WTC11 (cell line): ENCODE measurements around the gene GRIN2A.

Experiments
- ATF3 ChIP-seq: sonication (generic); formaldehyde crosslinking; conservative IDR thresholded peaks from 2 replicates; pipeline ENCODE4 v1.8.1; 2022; ENCODE audit warnings: mild to moderate bottlenecking, missing genetic modification reagents
- CBFB ChIP-seq: sonication (generic); formaldehyde crosslinking; IDR thresholded peaks from 2 replicates; pipeline ENCODE4 v1.8.1; 2022; ENCODE audit warnings: mild to moderate bottlenecking, low read depth, missing genetic modification reagents
- CTCF ChIP-seq: fragments of 200-600 bp; IDR thresholded peaks from 2 replicates; pipeline ENCODE4 v1.8.0; 2022; ENCODE audit warnings: antibody characterized with exemption
- ELF4 ChIP-seq: sonication (generic); formaldehyde crosslinking; IDR thresholded peaks from 2 replicates; pipeline ENCODE4 v1.8.1; 2022; ENCODE audit warnings: low read depth, mild to moderate bottlenecking, moderate library complexity, missing genetic modification reagents
- IRF1 ChIP-seq: sonication (generic); formaldehyde crosslinking; IDR thresholded peaks from 2 replicates; pipeline ENCODE4 v1.8.0; 2023; ENCODE audit warnings: missing genetic modification reagents
- MAX ChIP-seq: sonication (generic); formaldehyde crosslinking; IDR thresholded peaks from 2 replicates; pipeline ENCODE4 v1.8.0; 2022; ENCODE audit warnings: mild to moderate bottlenecking, missing genetic modification reagents
- OVOL2 ChIP-seq: fragments of 250-450 bp; sonication (Bioruptor Pico); IDR thresholded peaks from 2 replicates; pipeline ENCODE4 v1.9.0; 2021; ENCODE audit warnings: mild to moderate bottlenecking, borderline replicate concordance
- PREB ChIP-seq: sonication (generic); formaldehyde crosslinking; IDR thresholded peaks from 2 replicates; pipeline ENCODE4 v1.8.1; 2022; ENCODE audit warnings: mild to moderate bottlenecking, missing genetic modification reagents, moderate library complexity, borderline replicate concordance
- TEAD4 ChIP-seq: sonication (generic); formaldehyde crosslinking; IDR thresholded peaks from 2 replicates; pipeline ENCODE4 v1.8.0; 2022; ENCODE audit warnings: mild to moderate bottlenecking, missing genetic modification reagents
- USF1 ChIP-seq: sonication (generic); formaldehyde crosslinking; IDR thresholded peaks from 2 replicates; pipeline ENCODE4 v1.8.0; 2022; ENCODE audit warnings: mild to moderate bottlenecking, missing genetic modification reagents
- ZBTB43 ChIP-seq: sonication (generic); formaldehyde crosslinking; IDR thresholded peaks from 2 replicates; pipeline ENCODE4 v1.8.1; 2023; ENCODE audit warnings: mild to moderate bottlenecking, missing genetic modification reagents
- ZMAT4 ChIP-seq: fragments of 250-450 bp; sonication (Bioruptor Pico); IDR thresholded peaks from 2 replicates; pipeline ENCODE4 v1.9.0; 2021; ENCODE audit warnings: mild to moderate bottlenecking
- ZNF416 ChIP-seq: fragments of 250-450 bp; sonication (Bioruptor Pico); IDR thresholded peaks from 2 replicates; pipeline ENCODE4 v1.9.0; 2021; ENCODE audit warnings: mild to moderate bottlenecking, inconsistent platforms

GRCh38 chr16:9736547-9736946, 445.7 kb downstream of the GRIN2A start:
- TF ChIP-seq OVOL2 (no peak), CTCF (no peak), ZNF416 (no peak), ELF4 (CRISPR knock-in tag) (no peak), ZMAT4 (CRISPR knock-in tag) (no peak), PREB (no peak), TEAD4 (CRISPR knock-in tag) (no peak), IRF1 (CRISPR knock-in tag) (no peak), MAX (CRISPR knock-in tag) (no peak), USF1 (CRISPR knock-in tag) (no peak), ZBTB43 (no peak), CBFB (CRISPR knock-in tag) (no peak), ATF3 (CRISPR knock-in tag) (no peak)
